Neural progenitor cell (in vitro differentiated cells): ENCODE results near the gene SLC35B1.

Experiments
- CTCF ChIP-seq: fragments of 200-600 bp; sonication (generic); IDR thresholded peaks from 2 replicates; pipeline ENCODE4 v1.5.1; 2017; ENCODE audit warnings: antibody characterized with exemption, mild to moderate bottlenecking
- EZH2 ChIP-seq: fragments of 200-600 bp; sonication (generic); IDR thresholded peaks from 2 replicates; pipeline ENCODE4 v1.6.1; 2017; ENCODE audit warnings: antibody characterized with exemption, mild to moderate bottlenecking, moderate library complexity

- TF ChIP-seq CTCF (no peak), EZH2 (no peak)
Observed at GRCh38 chr17:49700960-49701359, 6.8 kb downstream of the SLC35B1 start.
